ENCODE data around the gene LAGE3.

The LAGE3 gene

DNA sequence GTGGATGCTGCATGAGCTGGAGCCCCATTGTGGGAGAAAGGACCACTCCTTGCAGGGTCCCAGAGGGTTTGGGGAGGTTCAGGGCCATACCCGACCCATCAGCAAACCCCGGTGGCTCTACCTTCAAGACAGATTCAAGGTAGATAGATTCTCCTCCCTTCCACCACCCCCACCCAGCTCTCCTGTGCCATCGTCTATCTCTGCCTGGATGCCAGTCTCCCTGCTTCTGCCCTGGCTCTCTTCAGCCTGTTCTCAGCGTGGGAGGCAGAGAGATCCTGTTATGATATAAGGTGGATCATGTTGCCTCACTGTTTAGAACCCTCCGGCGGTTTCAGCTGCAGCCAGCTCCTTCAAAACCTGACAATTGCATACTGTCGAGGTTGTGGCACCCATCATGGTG, 5.4 kb downstream of the LAGE3 start:
- no peak for TF ChIP-seq ZNF274 (IDR thresholded peaks at IDR 0.05; ENCODE audit: low read depth, low read length)
- no peak overlapping the region for H3K4me3 ChIP-seq (ENCODE audit: low read length)

DNA sequence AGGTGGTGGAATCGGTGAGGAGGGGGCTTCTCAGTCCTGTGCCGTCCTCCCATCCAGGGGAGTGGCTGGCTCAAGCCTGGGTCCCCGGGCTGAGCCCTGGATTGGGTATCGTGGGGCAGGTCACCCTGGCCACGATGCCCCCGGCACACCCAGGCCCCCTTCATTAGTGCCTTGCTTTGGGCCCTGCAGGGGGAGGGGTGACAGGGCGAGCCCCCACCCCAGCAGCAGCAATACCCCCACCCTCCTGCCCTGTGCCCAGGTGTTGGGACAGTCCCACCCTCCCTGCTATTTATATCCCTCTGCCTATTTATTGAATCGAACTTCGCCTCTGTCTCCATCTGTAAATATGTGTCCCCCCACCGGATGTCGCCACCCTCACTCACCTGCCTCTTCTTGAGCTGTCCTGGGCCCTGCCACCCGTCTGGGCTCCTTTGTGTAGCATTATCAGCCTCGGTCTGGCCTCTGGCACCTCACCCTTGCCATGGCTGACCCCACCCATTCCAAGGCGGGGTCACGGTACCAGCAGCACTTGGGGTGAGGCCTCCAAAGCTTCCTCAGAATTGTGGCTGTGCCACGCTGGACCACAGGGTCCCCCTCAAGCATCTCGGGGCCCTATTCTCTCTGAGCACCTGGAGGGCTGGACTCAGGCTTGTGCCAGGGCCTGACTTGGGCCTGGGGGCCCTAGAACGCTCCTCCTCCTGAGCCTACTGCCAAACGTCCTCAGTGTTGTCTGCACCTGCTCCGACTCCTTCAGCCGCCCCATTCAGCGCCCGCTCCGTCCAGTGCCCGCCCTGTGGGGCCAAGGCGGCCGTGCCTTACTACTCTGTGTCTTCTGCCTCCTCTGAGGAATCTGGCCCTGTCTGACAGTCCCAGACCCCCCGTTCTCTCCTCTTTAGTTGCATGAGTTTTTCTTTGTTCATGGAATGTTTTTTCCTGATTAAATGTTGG, 6.1 kb downstream of the LAGE3 start:
- no peak overlapping the region for H3K4me3 ChIP-seq (ENCODE audit: low read length)
- TF ChIP-seq ZNF274 (IDR thresholded peaks at IDR 0.05; ENCODE audit: low read depth, low read length): no peak

DNA sequence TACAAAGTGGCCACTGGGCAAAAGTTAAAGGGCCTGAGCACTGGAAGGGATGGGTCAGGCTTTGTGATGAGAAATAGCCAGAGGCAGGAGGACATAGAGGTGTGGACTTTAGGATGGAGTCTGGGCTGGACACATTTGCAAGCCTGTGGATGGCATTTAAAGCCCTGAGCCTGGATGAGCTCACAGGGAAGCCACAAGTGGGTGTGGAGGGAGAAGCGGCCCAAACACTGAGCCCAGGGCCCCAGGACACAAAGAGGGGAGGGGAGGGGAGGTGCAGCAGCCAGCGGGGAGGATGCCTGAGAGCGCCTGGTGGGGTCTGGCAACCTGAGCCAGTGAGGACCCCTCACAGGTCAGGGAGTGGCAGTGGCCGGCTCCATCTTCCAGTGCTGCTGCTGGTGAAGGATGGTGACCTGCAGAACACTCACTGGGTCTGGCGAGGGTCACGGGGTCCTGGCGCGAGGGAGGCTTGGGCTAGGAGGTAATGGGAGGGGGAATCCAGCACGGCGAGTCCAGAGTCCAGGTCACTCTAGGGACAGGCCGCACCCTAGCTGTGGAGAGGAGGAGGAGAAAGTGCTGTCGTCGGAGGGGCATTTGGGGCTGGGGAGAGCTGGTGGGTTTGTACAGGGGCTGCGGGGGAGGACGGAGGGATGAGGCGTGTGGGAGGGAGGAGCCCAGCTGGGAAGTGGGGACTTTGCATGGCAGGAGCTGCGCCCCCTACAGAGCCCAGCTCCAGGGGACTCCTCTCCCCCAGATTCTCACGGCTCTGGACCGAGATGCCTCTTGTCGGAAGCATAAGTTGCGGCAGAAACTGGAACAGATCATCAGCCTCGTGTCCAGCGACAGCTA, 7.0 kb downstream of the LAGE3 start:
- no peak overlapping the region for H3K4me3 ChIP-seq (ENCODE audit: low read length)
- TF ChIP-seq ZNF274 (IDR thresholded peaks at IDR 0.05; ENCODE audit: low read depth, low read length): no peak

DNA sequence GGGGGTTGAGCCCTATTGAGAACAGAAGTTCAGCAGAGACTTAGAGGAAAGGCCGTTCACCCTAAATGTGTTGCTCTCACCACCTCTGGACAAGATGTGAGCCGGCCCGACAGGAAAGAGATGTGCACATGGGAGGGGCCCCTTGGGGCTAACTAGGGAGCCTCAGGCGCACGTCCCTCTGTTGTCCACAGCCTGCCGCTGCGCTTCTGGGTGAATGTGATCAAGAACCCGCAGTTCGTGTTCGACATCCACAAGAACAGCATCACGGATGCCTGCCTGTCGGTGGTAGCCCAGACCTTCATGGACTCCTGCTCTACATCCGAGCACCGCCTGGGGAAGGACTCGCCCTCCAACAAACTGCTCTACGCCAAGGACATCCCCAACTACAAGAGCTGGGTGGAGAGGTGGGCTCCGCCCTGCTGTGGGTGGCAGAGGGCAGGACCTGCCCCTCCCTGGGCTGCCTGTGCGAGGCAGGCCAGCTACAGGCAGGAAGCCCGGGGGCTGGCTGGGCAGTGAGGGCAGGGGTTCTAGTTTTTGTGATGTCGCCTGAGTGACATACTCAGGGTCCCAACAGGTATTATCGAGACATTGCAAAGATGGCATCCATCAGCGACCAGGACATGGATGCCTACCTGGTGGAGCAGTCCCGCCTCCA, 8.0 kb downstream of the LAGE3 start:
- H3K4me3 ChIP-seq (ENCODE audit: low read length): no peak overlapping the region
- TF ChIP-seq ZNF274 (IDR thresholded peaks at IDR 0.05; ENCODE audit: low read depth, low read length): no peak

DNA sequence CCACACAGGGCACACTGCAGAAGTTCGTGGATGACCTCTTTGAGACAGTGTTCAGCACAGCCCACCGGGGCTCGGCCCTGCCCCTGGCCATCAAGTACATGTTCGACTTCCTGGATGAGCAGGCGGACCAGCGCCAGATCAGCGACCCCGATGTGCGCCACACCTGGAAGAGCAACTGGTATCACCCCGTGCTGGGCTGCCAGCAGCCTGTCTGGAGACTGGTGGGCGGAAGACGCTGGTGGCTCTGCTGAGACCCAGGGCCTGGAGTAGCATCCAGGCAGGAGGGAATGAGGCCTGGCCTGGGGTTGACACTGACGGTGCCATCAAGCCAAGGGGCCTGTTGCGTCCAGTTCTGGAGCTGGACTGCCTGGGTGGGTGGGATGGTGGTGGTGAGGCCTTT, 8.6 kb downstream of the LAGE3 start:
- TF ChIP-seq ZNF274 (IDR thresholded peaks at IDR 0.05; ENCODE audit: low read depth, low read length): no peak
- no peak overlapping the region for H3K4me3 ChIP-seq (ENCODE audit: low read length)

DNA sequence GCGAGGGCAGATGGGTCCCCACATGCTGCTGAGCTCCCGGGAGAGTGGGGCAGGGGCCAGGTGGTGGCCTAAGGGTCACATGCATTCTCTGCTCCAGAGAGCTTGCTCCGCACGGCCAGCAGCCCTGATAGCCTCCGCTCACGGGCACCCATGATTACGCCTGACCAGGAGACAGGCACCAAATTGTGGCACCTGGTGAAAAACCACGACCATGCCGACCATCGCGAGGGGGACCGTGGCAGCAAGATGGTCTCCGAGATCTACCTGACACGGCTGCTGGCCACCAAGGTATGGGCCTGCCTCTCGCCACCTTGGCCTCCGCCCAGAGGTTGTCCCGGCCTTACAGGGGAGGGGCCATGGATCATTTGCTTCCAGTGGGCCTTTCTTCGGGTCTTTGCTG, 9.2 kb downstream of the LAGE3 start:
- TF ChIP-seq ZNF274 (IDR thresholded peaks at IDR 0.05; ENCODE audit: low read depth, low read length): no peak
- H3K4me3 ChIP-seq (ENCODE audit: low read length): no peak overlapping the region

DNA sequence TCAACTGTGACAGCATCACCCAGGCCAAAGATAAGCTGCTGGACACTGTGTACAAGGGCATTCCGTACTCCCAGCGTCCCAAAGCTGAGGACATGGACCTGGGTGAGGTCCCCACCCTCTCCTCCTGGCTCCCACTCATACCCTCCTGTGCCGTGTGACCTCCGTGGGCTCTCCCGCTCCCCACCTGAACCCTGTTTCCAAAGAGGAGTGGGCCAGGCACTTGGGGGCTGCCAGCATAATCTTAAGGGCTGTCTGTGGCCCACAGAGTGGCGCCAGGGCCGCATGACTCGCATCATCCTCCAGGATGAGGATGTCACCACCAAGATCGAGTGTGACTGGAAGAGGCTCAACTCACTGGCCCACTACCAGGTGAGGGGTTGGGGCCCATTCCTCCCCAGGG, 10.0 kb downstream of the LAGE3 start:
- H3K4me3 ChIP-seq (ENCODE audit: low read length): no peak overlapping the region
- no peak for TF ChIP-seq ZNF274 (IDR thresholded peaks at IDR 0.05; ENCODE audit: low read depth, low read length)

DNA sequence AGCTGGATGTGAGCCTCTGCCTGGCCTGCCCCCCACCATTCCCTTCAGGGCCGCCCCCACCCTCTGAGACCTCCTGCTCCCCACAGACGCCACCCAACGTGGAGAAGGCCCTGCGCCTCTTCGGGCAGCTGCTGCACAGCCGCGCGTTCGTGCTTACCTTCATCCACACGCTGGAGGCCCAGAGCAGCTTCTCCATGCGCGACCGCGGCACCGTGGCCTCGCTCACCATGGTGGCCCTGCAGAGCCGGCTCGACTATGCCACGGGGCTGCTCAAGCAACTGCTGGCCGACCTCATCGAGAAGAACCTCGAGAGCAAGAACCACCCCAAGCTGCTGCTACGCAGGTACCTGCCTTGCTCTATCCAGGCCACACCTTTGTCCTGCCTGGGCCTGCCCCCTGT, 10.9 kb downstream of the LAGE3 start:
- TF ChIP-seq ZNF274 (IDR thresholded peaks at IDR 0.05; ENCODE audit: low read depth, low read length): no peak
- no peak overlapping the region for H3K4me3 ChIP-seq (ENCODE audit: low read length)

DNA sequence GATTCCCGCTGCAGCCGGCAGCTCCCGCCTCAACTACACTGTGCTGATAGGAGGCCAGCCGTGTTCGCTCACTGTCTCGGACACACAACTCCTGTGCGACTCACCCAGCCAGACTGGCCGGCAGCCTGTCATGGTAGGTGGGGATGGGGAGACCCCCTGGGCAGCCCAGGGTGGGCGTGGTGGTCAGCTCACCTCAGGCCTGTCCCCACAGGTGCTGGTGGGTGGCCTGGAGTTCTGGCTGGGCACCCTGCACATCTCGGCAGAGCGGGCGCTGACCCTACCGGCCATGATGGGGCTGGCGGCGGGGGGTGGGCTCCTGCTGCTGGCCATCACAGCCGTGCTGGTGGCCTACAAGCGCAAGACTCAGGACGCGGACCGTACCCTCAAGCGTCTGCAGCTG, 11.5 kb downstream of the LAGE3 start:
- TF ChIP-seq ZNF274 (IDR thresholded peaks at IDR 0.05; ENCODE audit: low read depth, low read length): no peak

DNA sequence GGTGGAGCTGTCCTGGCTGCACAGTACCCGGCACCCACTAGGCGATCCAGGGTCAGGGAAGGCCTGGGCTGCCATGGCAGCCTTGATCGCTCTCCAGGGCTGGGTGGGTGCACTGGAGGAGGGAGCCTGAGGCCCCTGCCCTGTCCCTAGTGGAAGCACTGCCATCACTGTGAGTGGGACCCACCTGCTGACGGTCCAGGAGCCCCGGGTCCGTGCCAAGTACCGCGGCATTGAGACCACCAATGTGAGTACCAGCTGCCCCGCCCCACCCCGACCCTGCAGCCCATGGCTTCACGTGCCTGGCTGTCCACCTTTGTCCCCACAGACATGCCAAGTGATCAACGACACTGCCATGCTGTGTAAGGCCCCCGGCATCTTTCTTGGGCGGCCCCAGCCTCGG, 12.2 kb downstream of the LAGE3 start:
- no peak overlapping the region for H3K4me3 ChIP-seq (ENCODE audit: low read length)
- TF ChIP-seq ZNF274 (IDR thresholded peaks at IDR 0.05; ENCODE audit: low read depth, low read length): no peak

More for the DNA sequence above, 11.5 kb downstream of the LAGE3 start:
- no peak overlapping the region for H3K4me3 ChIP-seq (ENCODE audit: low read length)

DNA sequence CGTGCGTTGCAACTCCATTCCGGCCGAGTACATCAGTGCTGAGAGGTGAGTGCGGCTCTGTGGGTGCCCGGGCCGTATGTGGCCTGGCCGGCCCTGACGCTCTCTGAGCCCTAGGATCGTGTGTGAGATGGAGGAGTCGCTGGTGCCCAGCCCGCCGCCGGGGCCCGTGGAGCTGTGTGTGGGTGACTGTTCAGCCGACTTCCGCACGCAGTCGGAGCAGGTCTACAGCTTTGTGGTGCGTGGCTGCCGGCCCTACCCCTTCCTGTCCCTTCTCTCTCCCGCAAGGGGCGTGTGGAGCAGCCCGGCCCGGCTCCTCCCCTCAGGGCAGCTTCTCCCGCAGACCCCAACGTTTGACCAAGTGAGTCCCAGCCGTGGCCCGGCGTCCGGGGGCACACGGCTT, 13.0 kb downstream of the LAGE3 start:
- no peak overlapping the region for H3K4me3 ChIP-seq (ENCODE audit: low read length)
- TF ChIP-seq ZNF274 (IDR thresholded peaks at IDR 0.05; ENCODE audit: low read depth, low read length): no peak

DNA sequence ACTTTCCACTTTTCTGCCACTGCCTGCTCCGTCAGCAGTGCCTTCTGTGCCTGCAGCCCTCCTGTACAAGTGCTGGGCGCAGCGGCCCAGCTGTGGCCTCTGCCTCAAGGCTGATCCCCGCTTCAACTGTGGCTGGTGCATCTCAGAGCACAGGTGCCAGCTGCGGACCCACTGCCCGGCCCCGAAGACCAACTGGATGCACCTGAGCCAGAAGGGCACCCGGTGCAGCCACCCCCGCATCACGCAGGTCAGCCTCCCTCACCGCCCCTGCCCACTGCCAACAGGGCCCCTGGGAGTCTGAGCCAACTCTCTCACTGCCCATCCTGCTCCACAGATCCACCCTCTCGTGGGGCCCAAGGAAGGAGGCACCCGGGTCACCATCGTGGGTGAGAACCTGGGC, 13.5 kb downstream of the LAGE3 start:
- TF ChIP-seq ZNF274 (IDR thresholded peaks at IDR 0.05; ENCODE audit: low read depth, low read length): no peak

DNA sequence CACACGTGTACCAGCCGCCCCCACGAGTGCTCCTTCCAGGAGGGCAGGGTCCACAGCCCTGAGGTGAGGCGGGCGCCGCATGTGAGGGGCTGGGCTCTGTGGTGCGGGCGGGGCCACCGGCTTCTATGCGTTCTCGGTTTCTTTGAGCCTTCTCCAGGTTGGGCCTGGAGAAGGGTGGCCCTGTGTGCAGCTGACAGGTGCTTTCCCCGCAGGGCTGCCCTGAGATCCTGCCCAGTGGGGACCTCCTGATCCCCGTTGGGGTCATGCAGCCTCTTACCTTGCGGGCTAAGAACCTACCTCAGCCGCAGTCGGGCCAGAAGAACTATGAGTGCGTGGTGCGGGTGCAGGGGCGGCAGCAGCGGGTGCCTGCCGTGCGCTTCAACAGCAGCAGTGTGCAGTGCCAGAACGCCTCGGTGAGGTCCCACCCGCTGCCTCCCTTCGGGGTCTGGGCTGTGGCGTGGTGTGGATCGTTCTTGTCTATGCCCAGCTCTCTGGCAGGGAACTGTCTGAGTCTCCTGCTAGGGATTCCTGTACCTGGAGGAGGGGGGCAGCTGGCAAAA, 14.2 kb downstream of the LAGE3 start:
- TF ChIP-seq ZNF274 (IDR thresholded peaks at IDR 0.05; ENCODE audit: low read depth, low read length): no peak
- no peak overlapping the region for H3K4me3 ChIP-seq (ENCODE audit: low read length)

More for the DNA sequence above, 13.5 kb downstream of the LAGE3 start:
- H3K4me3 ChIP-seq (ENCODE audit: low read length): no peak overlapping the region

DNA sequence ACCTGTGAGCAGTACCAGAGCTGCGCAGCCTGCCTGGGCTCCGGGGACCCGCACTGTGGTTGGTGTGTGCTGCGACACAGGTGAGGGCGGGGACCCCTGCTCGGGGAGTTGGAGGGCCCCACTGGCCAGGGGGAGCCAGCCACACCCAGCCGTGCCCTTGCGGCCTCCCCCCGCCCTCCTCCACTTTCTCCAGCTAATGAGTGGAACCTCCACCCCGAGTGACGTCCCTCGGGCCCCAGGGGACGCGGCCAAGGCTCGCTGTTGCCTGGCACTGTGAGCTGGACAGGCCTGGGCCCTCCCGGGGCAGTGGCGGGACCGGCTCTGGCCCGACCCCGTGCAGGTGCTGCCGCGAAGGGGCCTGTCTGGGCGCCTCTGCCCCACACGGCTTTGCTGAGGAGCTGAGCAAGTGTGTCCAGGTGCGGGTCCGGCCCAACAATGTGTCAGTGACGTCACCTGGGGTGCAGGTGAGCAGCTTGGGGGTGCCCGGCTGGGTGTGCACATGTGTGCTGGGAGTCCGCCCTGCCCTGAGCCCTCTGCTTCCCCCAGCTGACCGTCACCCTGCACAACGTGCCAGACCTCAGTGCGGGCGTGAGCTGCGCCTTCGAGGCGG, 15.4 kb downstream of the LAGE3 start:
- TF ChIP-seq ZNF274 (IDR thresholded peaks at IDR 0.05; ENCODE audit: low read depth, low read length): no peak

More for the DNA sequence above, 15.4 kb downstream of the LAGE3 start:
- no peak overlapping the region for H3K4me3 ChIP-seq (ENCODE audit: low read length)
